A549 (cell line): Measurements from ENCODE around the gene SIK3. TPM values are rescaled to one million over a fixed set of nuclear protein-coding genes. Genes with fewer than 3 reads are reported as not detected.
A peak's percentile ranks its signal among the peaks of the same experiment; 100 is the strongest.

Experiments
- ATAC-seq, 2 experiments: fragments of 200-7000 bp in 1 of 2; fragments of >200 bp in 1 of 2; cut with Nextera tagmentation in 1 of 2; cut with Tn5 transposase in 1 of 2; 3 replicates each; pipeline versions ENCODE4 v1.8.0 to v1.9.1; 2018 to 2020; ENCODE audit warnings: mild to moderate bottlenecking in 1 of 2, moderate library complexity in 1 of 2
- CTCF ChIA-PET: fragments of 300-600 bp; sonication (Branson Sonifier 250); formaldehyde crosslinking; extraction: SDS; loops from one replicate; lab custom pipeline; 2021; ENCODE audit warnings: antibody characterized with exemption, inconsistent platforms; lab: Yijun Ruan, JAX
- POLR2A ChIA-PET: fragments of 350-600 bp; formaldehyde crosslinking; extraction: SDS; loops from one replicate; lab custom pipeline; 2021; ENCODE audit warnings: antibody characterized with exemption, inconsistent platforms; lab: Yijun Ruan, JAX
- DNase-seq, 2 experiments: peaks; one replicate each; pipeline versions ENCODE4 v3.0.0 to v3.0.0-alpha.2; 2011 to 2016; ENCODE audit warnings: low read depth in 1 of 2, low spot score in 1 of 2
- FAIRE-seq: peaks from 2 replicates; lab custom pipeline; 2011; peaks lifted over from hg19 to GRCh38; lab: Jason Lieb, UNC
- H3K27ac ChIP-seq, 2 experiments: fragments of >200 bp; sonication (Bioruptor Twin); formaldehyde crosslinking; 3 replicates each; pipeline ENCODE4 v1.5.1; 2016 to 2017
- H3K4me1 ChIP-seq: fragments of >200 bp; sonication (Bioruptor Twin); formaldehyde crosslinking; 3 replicates; pipeline ENCODE4 v1.6.1; 2016
- H3K4me2 ChIP-seq: fragments of >200 bp; sonication (Bioruptor Twin); formaldehyde crosslinking; 3 replicates; pipeline ENCODE4 v1.6.1; 2016
- H3K4me3 ChIP-seq: fragments of >200 bp; sonication (Bioruptor Twin); formaldehyde crosslinking; 3 replicates; pipeline ENCODE4 v1.5.1; 2016
- H3K9me3 ChIP-seq: fragments of >200 bp; sonication (Bioruptor Twin); formaldehyde crosslinking; 3 replicates; pipeline ENCODE4 v1.6.1; 2016
- BHLHE40 ChIP-seq: IDR thresholded peaks from 2 replicates; pipeline ENCODE4 v1.6.1; 2012; ENCODE audit warnings: low read depth, low read length, inconsistent platforms
- E2F6 ChIP-seq: IDR thresholded peaks from 2 replicates; pipeline ENCODE4 v1.6.1; 2012; ENCODE audit warnings: low read depth, borderline replicate concordance
- EHF ChIP-seq: fragments of 250-450 bp; sonication (Bioruptor Pico); IDR thresholded peaks from 2 replicates; pipeline ENCODE4 v1.5.0; 2020; ENCODE audit warnings: mild to moderate bottlenecking
- FOSB ChIP-seq: fragments of 250-450 bp; sonication (Bioruptor Pico); IDR thresholded peaks from 2 replicates; pipeline ENCODE4 v1.5.0; 2020; ENCODE audit warnings: mild to moderate bottlenecking, moderate library complexity
- FOSL2 ChIP-seq, 2 experiments: fragments of 450-650 bp in 1 of 2; fragments of >200 bp in 1 of 2; sonication (Bioruptor Twin) in 1 of 2; formaldehyde crosslinking; IDR thresholded peaks; 2 replicates each; pipeline versions ENCODE4 v1.5.0 to v1.6.1; 2016 to 2020; ENCODE audit warnings: mild to moderate bottlenecking in 1 of 2, moderate library complexity in 1 of 2
- HES2 ChIP-seq: fragments of >200 bp; sonication (Bioruptor Twin); formaldehyde crosslinking; IDR thresholded peaks from 2 replicates; pipeline ENCODE4 v1.6.1; 2016
- HMGXB4 ChIP-seq: fragments of 250-450 bp; sonication (Bioruptor Pico); IDR thresholded peaks from 2 replicates; pipeline ENCODE4 v1.5.0; 2021; ENCODE audit warnings: mild to moderate bottlenecking, moderate library complexity, borderline replicate concordance
- HOXB13 ChIP-seq: fragments of 250-450 bp; sonication (Bioruptor Pico); IDR thresholded peaks from 2 replicates; pipeline ENCODE4 v1.5.0; 2020; ENCODE audit warnings: low read depth, mild to moderate bottlenecking, moderate library complexity
- HOXB5 ChIP-seq: fragments of 250-450 bp; sonication (Bioruptor Pico); IDR thresholded peaks from 2 replicates; pipeline ENCODE4 v1.5.0; 2020; ENCODE audit warnings: mild to moderate bottlenecking, moderate library complexity
- KDM1A ChIP-seq: fragments of 200-600 bp; sonication (generic); IDR thresholded peaks from 2 replicates; pipeline ENCODE4 v1.6.1; 2016; ENCODE audit warnings: low read depth, mild to moderate bottlenecking
- MAFK ChIP-seq: fragments of 450-650 bp; IDR thresholded peaks from 2 replicates; pipeline ENCODE4 v1.6.1; 2014; ENCODE audit not compliant: partially characterized antibody
- MAZ ChIP-seq: fragments of 150-350 bp; IDR thresholded peaks from 2 replicates; pipeline ENCODE4 v1.6.1; 2014; ENCODE audit warnings: antibody characterized with exemption, low read depth, low read length, borderline replicate concordance
- MYC ChIP-seq: IDR thresholded peaks from 2 replicates; pipeline ENCODE4 v1.6.1; 2012; ENCODE audit warnings: mild to moderate bottlenecking, inconsistent platforms, low read length, improper control_type of control experiment, borderline replicate concordance
- NR3C1 ChIP-seq: fragments of >200 bp; sonication (Bioruptor Twin); formaldehyde crosslinking; IDR thresholded peaks from 3 replicates; pipeline ENCODE4 v1.6.1; 2017
- RFX5 ChIP-seq: fragments of 450-650 bp; IDR thresholded peaks from 2 replicates; pipeline ENCODE4 v1.7.1; 2014; ENCODE audit warnings: antibody characterized with exemption, mild to moderate bottlenecking, moderate library complexity
- SREBF2 ChIP-seq: fragments of 450-650 bp; IDR thresholded peaks from 2 replicates; pipeline ENCODE4 v1.6.1; 2014; ENCODE audit warnings: mild to moderate bottlenecking, moderate library complexity
- ZSCAN20 ChIP-seq: fragments of 250-450 bp; sonication (Bioruptor Pico); IDR thresholded peaks from 2 replicates; pipeline ENCODE4 v1.8.0; 2022; ENCODE audit warnings: mild to moderate bottlenecking, moderate library complexity
- WGBS: methylation state at CpG from one replicate; pipeline ENCODE4 v1.1.6; 2017; ENCODE audit errors: missing lambda C conversion rate; 5-methylcytosine and 5-hydroxymethylcytosine counted together
- polyA plus RNA-seq, 4 experiments: library from polyadenylated mRNA; depleted of rRNA in 3 of 4; stranded (reverse); fragments of >200 nt; fragmentation: RNase III in 1 of 4; extraction: RNeasy Plus Mini Kit Qiagen cat#74134 plus additional on column Dnase treatment in 1 of 4; gene quantifications; 2 replicates in 3 of 4; 3 replicates in 1 of 4; pipeline ENCODE4 v1.2.3, GENCODE V29; 2011 to 2017
- TF ChIP-seq, protein P1 (sequence below): fragments of 150-350 bp; IDR thresholded peaks from 2 replicates; pipeline ENCODE4 v1.6.1; 2014; ENCODE audit warnings: low read depth, mild to moderate bottlenecking, low read length
- TF ChIP-seq, protein P2 (sequence below): fragments of >200 bp; sonication (Bioruptor Twin); formaldehyde crosslinking; IDR thresholded peaks from 3 replicates; pipeline ENCODE4 v1.5.1; 2016
- TF ChIP-seq, protein P3 (sequence below): IDR thresholded peaks from 2 replicates; pipeline ENCODE4 v1.6.1; 2012

The SIK3 gene
- polyA plus RNA-seq, 2 of the 4 experiments (the other 2 are of a cell fraction): 8.2 to 9.0 TPM

GRCh38 chr11:116808262-116809175, 289.7 kb downstream of the SIK3 start:
- DNase-seq: no peak
- H3K9me3 ChIP-seq: no peaks in the 10 kb centered on the region
- TF ChIP-seq BHLHE40 (no peak), FOSB (CRISPR knock-in tag) (no peak), SREBF2 (no peak), ZSCAN20 (CRISPR knock-in tag) (no peak), HMGXB4 (CRISPR knock-in tag) (no peak), HOXB13 (CRISPR knock-in tag) (no peak), MYC (no peak), EHF (CRISPR knock-in tag) (no peak), HOXB5 (CRISPR knock-in tag) (no peak), NR3C1 (no peak), HES2 (no peak), MAFK (no peak), MAZ (no peak), KDM1A (no peak), E2F6 (no peak), RFX5 (no peak), FOSL2 (IDR thresholded peaks at IDR 0.05) (no peak), FOSL2 (CRISPR knock-in tag; IDR thresholded peaks at IDR 0.05) (no peak)
- TF ChIP-seq, protein P1, sequence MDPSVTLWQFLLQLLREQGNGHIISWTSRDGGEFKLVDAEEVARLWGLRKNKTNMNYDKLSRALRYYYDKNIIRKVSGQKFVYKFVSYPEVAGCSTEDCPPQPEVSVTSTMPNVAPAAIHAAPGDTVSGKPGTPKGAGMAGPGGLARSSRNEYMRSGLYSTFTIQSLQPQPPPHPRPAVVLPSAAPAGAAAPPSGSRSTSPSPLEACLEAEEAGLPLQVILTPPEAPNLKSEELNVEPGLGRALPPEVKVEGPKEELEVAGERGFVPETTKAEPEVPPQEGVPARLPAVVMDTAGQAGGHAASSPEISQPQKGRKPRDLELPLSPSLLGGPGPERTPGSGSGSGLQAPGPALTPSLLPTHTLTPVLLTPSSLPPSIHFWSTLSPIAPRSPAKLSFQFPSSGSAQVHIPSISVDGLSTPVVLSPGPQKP: no peak
- TF ChIP-seq, protein P2, sequence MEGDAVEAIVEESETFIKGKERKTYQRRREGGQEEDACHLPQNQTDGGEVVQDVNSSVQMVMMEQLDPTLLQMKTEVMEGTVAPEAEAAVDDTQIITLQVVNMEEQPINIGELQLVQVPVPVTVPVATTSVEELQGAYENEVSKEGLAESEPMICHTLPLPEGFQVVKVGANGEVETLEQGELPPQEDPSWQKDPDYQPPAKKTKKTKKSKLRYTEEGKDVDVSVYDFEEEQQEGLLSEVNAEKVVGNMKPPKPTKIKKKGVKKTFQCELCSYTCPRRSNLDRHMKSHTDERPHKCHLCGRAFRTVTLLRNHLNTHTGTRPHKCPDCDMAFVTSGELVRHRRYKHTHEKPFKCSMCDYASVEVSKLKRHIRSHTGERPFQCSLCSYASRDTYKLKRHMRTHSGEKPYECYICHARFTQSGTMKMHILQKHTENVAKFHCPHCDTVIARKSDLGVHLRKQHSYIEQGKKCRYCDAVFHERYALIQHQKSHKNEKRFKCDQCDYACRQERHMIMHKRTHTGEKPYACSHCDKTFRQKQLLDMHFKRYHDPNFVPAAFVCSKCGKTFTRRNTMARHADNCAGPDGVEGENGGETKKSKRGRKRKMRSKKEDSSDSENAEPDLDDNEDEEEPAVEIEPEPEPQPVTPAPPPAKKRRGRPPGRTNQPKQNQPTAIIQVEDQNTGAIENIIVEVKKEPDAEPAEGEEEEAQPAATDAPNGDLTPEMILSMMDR: no peak
- TF ChIP-seq, protein P3, sequence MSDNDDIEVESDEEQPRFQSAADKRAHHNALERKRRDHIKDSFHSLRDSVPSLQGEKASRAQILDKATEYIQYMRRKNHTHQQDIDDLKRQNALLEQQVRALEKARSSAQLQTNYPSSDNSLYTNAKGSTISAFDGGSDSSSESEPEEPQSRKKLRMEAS: no peak
- TF ChIP-seq, all 56 proteins: peak for 0
- no peak for ATAC-seq
- peak overlapping the region; percentile 34; the same call in 2 of the 3 replicates for H3K4me2 ChIP-seq
- no peak for FAIRE-seq
- H3K4me1 ChIP-seq: peaks cover 7% of the 10 kb centered on the region; the same call in 1 of the 3 replicates
- ChIA-PET POLR2A (no interaction called here), CTCF (interaction anchor here (0.6 to 1.5 kb wide), 3 partner anchors 15 to 297 kb away, joined by 3 to 5 read pairs (median 5); partner anchors contain the start of gene APOA5)
- H3K4me3 ChIP-seq: no peak overlapping the region
- 48% methylated on average over 13 of the region's 14 CpGs for WGBS
- peak overlapping the region in 1 of 2 experiments; percentile 45; a peak in 1 of 6 replicates for H3K27ac ChIP-seq
